Measurements from ENCODE around the gene GALK1.
"Not testable (repeated sequence)": the region's sequence is repeated elsewhere in the genome, so short reads cannot be mapped to it uniquely, and the experiment has no call there.

The GALK1 gene

DNA sequence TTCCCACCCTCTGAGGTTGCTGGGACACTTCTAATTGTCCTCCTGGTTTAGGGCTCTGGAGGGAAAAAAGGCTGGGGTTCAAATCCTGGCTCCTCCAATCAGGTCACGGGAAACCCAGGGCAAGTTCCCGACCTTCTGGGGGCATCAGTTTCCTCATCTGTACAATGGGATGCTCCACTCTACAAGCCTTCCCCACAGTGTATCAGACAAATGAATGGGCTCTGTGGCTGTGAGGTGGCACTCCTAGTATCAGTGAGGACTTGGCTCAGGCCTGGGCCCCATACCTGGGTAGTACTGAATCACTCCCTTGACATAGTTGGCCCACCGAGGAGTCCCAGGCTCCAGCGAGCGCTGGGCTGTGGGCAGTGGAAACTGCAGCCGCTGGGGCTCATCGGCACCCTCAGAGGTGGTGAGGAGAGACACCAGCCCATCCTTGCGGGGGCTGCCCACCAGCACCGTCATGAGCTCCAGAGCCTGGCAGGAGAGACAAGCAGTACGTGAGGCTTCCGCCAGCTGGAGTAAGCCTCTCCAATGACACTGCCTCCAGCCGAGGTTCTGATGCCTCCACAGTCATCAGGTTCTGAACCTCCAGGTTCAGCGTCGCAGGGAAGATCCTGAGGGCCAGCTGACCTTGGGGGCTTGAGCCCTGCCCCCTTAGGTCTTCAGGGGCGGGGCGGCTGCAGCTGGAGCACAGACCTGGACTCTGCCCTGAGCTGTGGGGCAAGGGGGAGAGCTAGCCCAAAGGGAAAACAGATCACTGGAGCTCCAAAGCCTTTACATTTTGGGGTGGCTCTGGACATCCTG, 1.2 kb downstream of the GALK1 start:
- no peak for DNase-seq

DNA sequence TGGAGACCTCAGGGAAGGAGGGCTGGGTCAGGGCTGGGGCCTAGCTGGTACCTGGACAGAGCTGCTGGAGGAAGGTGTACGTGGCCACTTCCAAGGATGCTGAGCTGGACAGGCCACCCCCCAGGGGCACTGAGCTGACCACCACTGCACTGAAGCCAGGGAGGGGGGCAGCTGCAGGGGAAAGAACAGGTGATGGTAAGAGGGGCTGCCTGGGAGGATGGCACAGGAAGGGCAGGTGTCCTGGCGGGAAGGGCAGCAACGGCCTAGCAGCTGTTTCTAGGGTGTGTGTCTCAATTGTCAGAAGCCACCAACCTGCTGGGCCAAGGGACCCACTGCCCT, 1.8 kb downstream of the GALK1 start:
- DNase-seq, result no peak

DNA sequence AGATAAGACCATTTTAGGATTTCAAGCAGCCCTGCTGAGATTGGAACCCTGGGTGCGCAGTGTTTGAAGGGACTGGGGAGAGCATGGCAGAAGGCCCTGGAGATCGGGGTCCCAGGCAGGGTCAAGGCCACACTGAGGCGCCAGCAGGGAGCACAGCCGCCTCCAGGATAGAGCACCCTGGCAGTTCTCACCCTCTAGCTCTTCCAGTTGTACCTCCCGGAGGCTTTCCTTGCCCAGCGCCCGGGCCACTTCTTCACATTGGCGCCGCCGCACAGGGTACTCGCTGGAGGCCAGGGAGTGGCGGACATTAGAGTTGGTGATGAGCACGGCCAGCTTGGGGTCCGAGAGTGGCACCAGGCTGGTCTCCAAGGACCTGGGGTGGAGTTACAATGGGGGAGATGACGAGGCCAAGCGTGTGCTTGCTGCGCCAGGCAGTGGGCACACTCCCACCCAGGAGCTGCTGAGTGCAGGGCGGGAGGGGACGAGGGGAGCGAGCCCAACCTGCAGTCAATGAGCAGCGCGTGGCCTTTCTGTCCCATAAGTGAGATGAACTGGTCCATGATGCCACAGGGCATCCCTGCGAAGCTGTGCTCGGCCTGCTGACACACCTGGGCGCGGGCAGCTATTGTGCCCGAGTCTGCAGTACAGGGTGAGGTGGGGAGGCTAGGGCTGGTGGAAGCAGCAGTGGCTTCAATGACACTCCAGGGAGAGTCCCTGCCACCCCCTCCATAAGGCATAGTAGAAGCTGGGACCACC, 2.3 kb downstream of the GALK1 start:
- DNase-seq, result no peak

DNA sequence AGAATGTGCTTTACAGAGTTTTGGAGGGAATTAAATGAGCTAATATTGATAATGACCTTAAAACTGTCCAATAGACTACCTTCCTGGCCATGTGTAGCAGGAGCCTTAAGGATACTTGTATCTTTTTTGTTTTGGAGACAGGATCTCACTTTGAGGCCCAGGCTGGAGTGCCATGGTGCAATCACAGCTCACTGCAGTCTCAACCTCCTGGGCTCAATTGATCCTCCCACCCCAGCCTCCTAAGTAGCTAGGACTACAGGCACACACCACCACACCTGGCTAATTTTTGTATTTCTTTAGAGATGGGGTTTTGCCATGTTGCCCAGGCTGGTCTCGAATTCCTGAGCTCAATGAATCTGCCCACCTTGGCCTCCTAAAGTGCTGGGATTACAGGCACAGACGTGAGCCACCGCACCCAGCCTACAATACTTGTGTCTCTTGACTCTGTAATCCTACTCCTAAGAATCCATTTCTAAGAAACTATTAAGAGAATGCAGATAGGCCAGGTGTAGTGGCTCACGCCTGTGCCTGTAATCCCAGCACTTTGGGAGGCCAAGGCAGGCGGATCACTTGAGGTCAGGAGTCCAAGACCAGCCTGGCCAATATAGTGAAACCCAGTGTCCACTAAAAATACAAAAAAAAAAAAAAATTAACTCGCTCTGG, 4.9 kb downstream of the GALK1 start:
- DNase-seq, result not testable (repeated sequence)

DNA sequence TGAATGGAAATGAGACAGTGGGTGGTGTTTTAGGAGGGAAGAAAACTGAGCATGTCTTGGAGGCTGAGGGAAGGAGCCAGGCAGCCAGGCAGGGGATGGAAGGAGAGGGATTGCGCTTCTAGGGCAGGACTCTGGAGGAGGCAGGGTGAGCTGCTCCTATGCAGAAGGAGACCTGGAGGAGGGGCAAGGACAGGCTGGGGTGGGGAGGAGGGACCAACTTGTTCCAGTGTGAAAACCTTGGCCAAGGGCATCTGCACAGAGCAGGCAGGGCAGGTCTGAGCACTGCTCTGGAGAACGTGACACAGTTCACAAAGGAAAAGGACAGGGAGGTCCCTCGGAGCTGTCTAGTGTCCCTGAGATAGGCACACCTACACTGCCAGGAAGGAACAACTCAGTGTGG, 5.5 kb downstream of the GALK1 start:
- no peak for DNase-seq

DNA sequence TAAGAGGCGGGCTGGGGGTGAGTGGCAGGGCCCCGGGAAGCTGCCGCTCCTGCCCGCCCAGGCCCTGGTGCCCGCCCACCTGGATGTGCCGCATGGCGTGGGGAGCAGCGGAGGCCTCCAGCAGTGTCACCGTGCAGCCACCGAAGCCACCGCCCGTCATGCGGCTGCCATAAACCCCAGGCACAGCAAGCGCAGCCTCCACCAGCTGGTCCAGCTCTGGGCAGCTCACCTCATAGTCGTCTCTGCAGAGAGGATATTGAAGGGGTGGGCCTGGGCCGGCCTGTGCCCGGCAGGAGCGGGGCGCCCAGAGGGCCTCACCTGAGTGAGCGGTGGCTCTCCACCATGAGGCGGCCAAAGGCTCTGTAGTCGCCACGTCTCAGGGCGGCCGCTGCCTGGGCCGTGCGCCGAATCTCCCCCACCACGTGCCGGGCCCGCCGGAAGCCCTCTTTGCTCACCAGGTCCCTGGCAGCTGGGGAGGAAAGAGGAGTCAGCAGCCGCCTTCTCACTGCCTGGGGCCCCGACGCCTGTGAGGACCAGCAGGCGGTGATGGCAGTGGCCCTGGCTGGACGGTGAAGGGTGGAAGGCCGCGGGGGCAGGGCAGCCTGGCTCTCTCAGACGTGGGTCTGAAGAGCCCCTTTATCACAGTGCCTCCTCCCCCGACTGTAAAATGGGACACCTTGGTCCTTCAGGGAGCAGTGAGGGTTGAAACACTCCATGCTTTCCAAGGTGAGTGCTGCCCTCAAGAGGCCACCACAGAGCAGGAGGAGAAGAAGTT, 6.7 kb downstream of the GALK1 start:
- no peak for DNase-seq

DNA sequence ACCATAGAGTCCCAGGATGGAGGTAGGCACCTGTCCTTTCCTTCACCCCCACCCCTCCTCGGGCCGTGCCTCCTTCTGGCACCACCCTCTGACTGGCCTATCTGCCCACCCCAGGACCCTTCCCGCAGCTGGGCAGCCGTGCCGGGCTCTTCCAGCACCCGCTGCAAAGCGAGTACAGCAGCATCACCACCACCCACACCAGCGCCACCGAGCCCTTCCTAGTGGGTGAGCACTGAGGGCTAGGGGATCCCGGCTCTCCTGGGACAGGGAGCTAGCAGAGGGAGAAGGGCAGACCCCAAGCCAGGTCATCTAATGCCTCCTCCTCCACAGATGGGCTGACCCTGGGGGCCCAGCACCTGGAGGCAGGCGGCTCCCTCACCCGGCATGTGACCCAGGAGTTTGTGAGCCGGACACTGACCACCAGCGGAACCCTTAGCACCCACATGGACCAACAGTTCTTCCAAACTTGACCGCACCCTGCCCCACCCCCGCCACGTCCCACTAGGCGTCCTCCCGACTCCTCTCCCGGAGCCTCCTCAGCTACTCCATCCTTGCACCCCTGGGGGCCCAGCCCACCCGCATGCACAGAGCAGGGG, 7.8 kb downstream of the GALK1 start:
- no peak for DNase-seq

DNA sequence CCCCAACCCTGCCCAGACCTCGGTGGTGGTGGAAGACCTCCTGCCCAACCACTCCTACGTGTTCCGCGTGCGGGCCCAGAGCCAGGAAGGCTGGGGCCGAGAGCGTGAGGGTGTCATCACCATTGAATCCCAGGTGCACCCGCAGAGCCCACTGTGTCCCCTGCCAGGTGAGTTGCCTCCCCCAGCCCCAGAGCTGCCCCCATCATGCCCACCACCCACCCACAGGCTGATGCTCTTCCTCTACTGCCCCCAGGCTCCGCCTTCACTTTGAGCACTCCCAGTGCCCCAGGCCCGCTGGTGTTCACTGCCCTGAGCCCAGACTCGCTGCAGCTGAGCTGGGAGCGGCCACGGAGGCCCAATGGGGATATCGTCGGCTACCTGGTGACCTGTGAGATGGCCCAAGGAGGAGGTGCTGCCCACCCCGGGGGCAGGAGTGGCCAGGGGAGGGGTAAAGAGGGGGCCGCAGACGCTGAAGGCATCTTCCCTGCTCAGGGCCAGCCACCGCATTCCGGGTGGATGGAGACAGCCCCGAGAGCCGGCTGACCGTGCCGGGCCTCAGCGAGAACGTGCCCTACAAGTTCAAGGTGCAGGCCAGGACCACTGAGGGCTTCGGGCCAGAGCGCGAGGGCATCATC, 8.4 kb downstream of the GALK1 start:
- no peak for DNase-seq

DNA sequence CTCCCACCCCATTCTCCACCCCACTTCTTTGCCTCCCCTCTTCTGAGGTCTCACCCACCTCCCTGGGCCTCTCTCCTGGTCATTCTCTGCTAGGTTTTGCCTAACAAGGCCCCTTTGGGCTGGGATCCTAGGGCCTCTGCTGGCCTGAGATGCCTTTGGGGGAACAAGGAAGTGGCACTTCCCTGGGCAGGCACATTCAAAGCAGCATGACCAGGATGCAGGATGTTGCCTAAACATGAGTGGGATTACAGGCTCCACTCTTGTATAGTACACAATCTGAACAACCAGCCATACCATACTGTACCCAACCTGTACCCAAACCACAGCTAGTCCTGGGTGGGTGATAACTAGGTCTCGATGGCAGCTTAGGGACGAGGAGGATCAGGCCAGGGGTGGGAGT, 9.0 kb downstream of the GALK1 start:
- DNase-seq, result no peak

DNA sequence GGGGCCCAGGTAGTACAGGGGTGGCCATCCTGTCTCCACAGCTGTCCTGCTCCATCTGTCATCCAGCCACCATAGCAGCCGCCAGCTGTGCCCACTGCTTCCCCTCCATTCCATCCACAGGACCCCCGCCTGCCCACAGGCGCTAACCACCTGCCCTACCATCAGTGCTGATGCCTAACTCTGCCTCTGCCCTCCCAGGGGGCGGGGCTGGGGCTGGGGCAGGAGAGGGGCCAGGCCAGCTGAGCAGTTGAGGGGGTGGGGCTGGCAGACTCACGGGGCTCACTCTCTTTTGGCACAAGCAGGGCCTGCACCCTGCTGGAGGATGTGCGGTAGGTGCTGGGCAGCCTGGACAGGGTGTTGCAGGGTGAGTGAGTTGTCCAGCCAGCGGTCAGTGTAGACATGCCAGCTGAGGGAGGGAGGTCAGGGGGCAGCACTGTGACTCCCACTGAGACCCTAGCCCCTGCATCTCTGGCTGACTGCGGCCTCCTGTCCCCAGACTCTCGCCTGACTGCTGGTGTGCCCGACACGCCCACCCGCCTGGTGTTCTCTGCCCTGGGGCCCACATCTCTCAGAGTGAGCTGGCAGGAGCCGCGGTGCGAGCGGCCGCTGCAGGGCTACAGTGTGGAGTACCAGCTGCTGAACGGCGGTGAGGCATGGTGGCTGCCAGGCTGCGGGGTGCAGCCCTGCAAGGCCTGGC, 9.6 kb downstream of the GALK1 start:
- DNase-seq, result peak; percentile 86

DNA sequence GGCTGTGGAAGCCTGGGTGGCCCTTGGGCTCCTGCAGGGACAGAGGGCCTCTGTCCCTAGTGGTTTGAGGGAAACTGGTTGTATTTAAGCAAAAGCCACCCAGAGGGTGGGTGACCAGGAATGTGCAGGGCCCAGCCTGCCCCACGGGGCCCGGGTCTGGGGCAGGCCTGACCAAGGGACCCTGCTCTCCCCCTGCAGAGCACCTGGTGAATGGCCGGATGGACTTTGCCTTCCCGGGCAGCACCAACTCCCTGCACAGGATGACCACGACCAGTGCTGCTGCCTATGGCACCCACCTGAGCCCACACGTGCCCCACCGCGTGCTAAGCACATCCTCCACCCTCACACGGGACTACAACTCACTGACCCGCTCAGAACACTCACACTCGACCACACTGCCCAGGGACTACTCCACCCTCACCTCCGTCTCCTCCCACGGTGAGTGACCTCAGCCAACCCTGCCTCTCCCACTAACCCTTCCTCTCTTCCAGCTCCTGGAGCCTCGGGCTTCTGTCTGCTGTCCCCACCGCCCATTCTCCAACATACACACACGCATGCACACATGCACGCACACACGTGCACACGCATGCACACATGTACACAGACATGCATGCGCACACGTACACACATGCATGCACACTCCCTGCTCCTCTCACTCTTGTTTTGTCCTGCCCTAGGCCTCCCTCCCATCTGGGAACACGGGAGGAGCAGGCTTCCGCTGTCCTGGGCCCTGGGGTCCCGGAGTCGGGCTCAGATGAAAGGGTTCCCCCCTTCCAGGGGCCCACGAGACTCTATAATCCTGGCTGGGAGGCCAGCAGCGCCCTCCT, 10.4 kb downstream of the GALK1 start:
- no peak for DNase-seq

DNA sequence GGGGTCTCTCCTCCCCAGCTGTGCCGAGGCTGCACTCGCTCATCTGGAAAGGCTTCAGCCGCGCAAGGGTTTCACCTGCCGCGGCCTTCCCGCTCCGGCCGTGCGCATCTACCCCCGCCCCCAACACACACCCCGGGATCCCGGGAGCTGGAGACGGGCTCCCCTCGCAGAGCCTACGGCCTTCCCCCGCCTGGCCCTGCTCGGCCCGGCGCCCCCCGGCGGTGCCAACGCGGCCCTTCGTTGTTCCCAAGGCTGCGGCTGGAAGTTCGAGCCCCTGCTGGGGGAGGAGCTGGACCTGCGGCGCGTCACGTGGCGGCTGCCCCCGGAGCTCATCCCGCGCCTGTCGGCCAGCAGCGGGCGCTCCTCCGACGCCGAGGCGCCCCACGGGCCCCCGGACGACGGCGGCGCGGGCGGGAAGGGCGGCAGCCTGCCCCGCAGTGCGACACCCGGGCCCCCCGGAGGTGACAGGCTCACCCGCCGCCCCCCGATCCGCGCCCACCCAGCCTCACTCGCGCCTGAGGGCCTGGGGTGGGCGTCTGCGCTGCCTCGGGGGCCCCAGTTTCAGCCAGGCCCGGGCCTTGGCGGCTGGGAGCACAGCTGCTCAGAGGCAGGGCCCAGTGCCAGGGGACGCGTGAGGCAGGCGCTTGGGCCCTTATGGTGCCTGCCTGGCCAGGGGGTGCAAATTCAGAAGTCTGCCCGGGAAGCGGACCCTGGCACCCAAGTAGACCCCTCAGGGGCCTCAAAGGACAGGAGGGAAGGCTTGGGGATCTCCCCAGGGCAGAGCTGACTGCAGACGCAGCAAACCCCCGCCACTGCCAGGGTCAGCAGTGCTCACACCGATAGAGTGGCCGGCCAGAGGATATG, 11.2 kb downstream of the GALK1 start:
- peak; percentile 59 for DNase-seq

DNA sequence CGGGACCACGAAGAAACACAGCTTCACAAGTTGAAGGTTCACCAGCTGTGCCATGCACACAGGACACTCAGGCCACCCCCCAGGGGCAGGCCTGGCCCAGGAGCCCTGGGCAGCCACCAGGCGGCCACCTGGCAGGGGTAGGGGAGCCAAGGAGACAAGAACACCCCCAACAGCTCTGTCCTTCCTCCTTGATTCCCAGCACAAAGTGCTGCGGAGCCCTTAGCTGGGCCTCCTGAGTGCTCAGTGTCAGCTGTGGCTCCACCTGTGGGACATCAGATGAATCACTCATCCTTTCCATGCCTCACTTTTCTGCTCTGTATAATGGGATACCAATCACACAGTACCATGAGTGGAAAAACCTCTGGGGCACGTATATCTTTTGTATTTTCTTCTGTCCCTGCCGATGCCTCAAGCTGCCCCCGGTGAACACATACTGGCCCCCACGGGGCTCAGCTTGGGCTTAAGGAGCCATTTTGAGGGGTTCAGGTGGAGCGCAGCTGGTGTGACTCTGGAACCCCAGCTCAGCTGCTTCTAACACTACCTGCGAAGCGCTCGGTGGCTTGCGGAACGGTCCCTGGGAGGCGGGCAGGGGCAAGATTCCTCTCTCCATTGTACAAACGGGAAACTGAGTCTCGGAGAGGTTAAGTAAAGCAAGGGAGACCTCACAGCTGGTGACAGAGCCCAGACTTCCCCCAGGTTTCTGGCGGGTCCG, 12.0 kb downstream of the GALK1 start:
- DNase-seq, result no peak

DNA sequence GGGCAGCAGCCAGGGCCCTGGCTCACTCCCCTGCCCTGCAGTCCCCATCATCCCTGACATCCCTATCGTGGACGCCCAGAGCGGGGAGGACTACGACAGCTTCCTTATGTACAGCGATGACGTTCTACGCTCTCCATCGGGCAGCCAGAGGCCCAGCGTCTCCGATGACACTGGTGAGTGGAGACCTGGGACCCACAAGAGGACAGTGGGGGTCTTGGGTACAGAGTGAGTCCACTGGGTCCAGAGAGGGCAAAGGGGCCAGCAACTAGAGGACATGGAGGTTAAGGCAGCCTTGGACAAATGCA, 12.6 kb downstream of the GALK1 start:
- no peak for DNase-seq

DNA sequence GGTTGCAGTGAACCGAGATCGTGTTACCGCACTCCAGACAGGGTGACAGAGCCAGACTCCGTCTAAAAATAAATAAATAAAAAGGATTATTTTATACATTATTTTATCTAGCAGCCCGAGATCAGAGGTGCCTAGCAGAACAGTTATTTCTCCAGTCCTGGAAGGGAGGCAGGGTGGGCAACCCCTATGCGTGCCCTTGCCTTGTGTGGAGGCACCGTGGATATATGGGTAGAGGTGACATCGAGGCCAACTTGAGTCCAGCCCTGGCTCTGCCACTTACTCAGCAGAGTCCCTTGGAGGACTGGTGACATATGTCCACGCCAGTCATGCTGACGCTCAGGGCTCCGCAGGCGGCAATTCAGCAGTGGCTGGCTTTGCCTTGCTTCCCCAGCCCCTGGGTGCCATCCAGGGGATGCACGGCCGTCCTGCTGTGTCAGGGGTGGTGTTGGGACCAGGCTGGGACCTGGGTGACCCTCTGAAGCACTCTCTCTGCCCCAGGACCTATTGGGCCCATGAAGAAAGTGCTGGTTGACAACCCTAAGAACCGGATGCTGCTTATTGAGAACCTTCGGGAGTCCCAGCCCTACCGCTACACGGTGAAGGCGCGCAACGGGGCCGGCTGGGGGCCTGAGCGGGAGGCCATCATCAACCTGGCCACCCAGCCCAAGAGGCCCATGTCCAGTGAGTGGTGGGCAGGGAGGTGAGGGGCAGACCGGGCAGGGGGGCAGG, 13.2 kb downstream of the GALK1 start:
- no peak for DNase-seq

DNA sequence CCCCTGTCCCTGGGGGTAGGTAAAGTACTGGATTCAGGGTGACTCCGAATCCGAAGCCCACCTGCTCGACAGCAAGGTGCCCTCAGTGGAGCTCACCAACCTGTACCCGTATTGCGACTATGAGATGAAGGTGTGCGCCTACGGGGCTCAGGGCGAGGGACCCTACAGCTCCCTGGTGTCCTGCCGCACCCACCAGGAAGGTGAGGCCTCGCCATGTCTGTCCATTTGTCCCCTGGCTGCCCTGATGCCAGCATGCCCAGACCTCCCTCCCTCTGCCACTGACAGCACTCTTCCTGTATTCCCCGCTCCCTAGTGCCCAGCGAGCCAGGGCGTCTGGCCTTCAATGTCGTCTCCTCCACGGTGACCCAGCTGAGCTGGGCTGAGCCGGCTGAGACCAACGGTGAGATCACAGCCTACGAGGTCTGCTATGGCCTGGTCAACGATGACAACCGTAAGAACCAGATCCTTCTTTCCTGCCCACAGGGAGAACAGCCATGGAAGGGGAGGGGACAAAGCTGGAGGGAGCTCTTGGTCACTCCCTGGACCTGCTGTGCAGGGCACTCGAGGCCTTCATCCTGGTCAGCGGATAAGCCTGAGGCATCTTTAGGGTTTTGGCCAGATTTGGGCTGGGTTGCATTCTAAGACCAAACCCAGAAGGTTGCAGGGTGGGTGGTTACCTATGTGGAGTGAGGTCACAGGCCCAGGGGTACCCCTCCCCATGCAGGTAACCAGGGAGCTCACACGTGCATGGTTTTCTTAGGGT, 14.2 kb downstream of the GALK1 start:
- DNase-seq, result no peak

DNA sequence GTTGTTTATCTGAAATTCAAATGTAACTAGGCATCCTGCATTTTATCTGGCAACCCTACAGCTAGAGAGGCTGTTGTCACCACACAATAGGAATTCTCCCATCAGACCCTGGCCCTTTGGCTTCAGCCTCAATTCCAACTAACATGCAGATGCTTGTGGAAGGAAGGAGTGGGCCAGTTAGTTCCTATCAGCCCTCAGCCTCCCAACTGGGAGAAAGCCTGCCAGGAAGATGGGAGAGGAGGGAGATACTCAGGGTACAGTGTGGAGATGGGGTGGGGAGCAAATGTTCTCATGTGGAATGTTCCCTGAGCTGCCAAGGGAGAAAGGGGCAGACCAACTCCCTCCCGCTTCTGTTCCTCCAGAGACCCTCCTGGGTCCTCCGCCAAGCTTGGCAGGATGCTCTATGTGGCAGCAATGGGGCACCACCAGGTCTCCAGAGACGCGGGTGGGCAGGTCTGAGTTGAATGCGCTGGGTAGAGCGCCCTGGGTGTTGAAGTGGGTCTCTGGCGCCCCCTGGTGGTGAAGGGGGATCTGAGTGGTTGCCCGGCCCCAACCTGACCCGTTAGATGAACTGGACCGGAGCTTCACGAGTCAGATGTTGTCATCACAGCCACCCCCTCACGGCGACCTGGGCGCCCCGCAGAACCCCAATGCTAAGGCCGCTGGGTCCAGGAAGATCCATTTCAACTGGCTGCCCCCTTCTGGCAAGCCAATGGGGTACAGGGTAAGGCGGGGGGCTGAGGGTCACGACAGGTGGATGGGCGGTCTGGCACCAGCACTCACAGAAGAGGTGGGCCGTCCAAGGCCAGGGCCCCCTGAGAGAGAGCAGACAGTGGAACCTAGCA, 15.2 kb downstream of the GALK1 start:
- DNase-seq, result peak; percentile 62

Measured in NCI-H1694 treated with DMSO at 0.1 percent for 48 hours (cell line).